Activated CD8-positive, alpha-beta memory T cell treated with anti-CD3 and anti-CD28 coated beads for 36 hours (primary cell): ENCODE results near the gene PDLIM4. TPM values are rescaled to one million over a fixed set of nuclear protein-coding genes. Genes with fewer than 3 reads are reported as not detected.

Experiments
- CTCF ChIA-PET: fragments of 350-600 bp; sonication (Branson Sonifier 250); formaldehyde crosslinking; loops from one replicate; lab custom pipeline; 2021; ENCODE audit warnings: antibody characterized with exemption; lab: Charles Lee
- POLR2A ChIA-PET: fragments of 350-600 bp; sonication (Branson Sonifier 250); formaldehyde crosslinking; loops from one replicate; lab custom pipeline; 2021; ENCODE audit warnings: antibody characterized with exemption; lab: Charles Lee
- total RNA-seq, 2 experiments: library from RNA; stranded (reverse); gene quantifications; one replicate each; pipeline ENCODE4 v1.2.3, GENCODE V29; 2021

Gene PDLIM4
- total RNA-seq, 2 experiments from 2014 or later: 1.1 to 1.4 TPM

DNA sequence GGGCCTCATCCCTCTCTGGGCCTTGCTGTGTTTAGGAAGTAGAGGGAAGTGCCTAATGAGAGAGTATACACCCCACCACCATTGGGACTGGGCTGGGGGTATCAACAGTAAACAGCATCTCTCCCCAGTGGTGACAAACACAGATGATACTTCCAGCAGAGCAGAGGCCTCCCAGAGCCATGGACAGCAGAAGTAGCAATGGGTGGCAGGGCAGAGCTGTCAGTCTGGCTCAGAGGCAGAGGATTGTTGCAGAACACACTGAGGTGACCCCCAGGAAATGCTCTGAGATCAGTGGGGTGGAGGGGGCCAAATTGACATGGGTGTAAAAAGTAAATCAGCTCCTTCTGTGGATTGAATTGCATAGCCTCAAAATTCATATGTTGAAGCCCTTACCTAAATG is 17.7 kb upstream of the PDLIM4 start:
- POLR2A ChIA-PET: no interaction called here
- CTCF ChIA-PET: interaction anchor here (0.9 to 3.1 kb wide), 4 partner anchors 12 to 462 kb away, joined by 3 to 20 read pairs (median 4); partner anchors contain the start of genes P4HA2 and SLC22A5

GRCh38 chr5:132243366-132243977 is 14.0 kb upstream of the PDLIM4 start:
- POLR2A ChIA-PET: no interaction called here
- CTCF ChIA-PET: no interaction called here

- POLR2A ChIA-PET: no interaction called here
These were observed 11.9 kb upstream of the PDLIM4 start for GRCh38 chr5:132245593-132245992.

GRCh38 chr5:132246806-132247205 is 10.7 kb upstream of the PDLIM4 start:
- POLR2A ChIA-PET: no interaction called here
- CTCF ChIA-PET: interaction anchor here (1.1 to 1.5 kb wide), 2 partner anchors 8 to 47 kb away, joined by 3 to 5 read pairs; no protein-coding TSS in a partner anchor

More at GRCh38 chr5:132245593-132245992, 11.9 kb upstream of the PDLIM4 start:
- CTCF ChIA-PET: no interaction called here

GRCh38 chr5:132250547-132250946 is 6.9 kb upstream of the PDLIM4 start:
- POLR2A ChIA-PET: no interaction called here
- CTCF ChIA-PET: interaction anchor here (1.0 to 1.2 kb wide), 2 partner anchors 12 to 13 kb away, joined by 4 read pairs; no protein-coding TSS in a partner anchor

DNA sequence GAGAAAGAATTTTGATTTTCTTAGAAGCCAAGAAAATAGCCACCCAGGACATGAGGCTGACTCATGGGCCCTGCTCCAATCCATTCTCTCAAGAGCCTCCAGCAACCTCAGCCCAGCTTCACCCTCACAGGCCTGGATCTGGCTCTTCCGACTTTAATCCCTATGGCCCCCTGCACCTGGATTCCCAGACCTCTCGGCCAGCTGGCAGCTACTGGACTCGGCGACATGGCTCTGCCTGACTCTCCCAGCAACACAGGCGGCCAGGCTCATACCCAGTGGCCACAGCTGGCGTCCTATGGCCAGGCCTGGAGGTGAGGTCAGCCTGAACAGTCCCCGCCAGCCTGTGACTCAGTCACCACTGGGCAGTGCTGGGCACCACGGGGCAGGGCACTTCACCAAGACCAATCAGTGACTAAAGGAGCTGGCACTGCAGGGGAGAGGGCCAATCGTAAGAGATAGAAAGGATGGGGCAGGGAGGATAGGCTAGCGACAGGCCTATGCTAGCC is 6.2 kb upstream of the PDLIM4 start:
- CTCF ChIA-PET: interaction anchor here (1.0 kb wide), 1 partner anchor 14 kb away, joined by 4 read pairs; no protein-coding TSS in a partner anchor
- POLR2A ChIA-PET: no interaction called here

DNA sequence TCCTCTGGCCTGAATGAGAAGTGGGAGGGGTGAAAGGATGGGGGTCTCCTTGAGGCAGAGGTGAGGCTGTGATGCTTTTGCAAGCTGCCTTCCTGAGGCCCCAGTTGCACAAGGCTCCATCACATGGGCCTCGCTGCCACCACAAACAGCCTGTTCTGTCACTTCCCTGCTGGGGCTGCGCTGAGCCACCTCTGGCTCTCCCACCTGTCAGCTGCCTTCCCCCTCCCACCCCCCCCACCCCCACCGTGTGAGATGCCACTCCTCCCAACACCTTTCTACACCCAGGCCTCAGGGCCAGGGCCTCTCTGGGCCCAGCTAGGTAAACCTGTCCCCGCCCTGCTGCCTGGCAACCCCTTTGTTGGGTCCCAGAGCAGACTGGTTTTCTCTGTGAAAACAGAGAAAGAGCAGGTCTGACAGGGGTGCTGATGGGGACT is 4.5 kb upstream of the PDLIM4 start:
- ChIA-PET POLR2A (no interaction called here), CTCF (no interaction called here)

DNA sequence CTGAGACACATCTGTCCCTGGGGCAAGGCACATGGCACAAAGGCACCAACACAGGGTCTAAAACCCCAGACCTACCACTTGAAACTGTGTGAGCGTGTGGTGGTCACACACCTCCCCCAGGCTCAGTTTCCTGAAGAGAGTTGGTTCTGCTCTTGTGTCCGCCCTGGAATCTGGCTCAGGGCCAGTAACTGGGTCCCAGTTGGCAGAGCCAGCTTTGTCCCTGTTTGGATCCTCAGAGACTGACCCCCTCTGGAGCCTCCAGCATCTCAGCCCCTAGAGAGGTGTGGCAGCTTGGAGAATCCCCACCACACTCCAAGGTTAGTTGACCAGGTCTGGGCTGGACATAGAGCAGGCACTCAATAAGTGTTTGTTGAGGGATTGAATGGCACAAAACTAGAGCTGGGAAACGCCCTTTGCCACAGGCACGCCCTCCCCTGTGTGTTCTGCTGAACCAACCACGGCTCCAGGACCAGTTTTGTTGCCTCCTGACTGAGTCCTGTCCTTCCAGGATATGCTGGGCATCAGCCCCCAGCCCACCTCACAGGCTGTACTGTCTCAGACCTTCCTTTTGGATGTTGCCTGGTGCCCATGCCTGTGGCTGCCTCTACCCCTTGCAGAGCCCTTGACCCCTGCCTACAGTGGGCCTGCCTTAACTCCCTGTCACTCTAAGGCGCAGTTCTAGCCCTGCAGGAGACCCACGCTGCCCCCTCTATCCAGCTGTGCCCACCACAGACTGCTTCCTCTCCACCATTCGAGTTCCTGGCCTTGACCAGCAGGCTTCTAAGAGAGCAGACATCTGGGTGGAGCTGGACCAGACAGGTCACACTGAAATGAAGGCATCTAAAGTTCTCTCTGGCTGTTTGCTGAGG is 3.8 kb upstream of the PDLIM4 start:
- ChIA-PET CTCF (no interaction called here), POLR2A (no interaction called here)

GRCh38 chr5:132254321-132254977 is 3.0 kb upstream of the PDLIM4 start:
- POLR2A ChIA-PET: no interaction called here

GRCh38 chr5:132256086-132256782 is 1.3 kb upstream of the PDLIM4 start:
- CTCF ChIA-PET: interaction anchor here (0.7 to 1.2 kb wide), 3 partner anchors 12 to 41 kb away, joined by 3 to 4 read pairs (median 3); no protein-coding TSS in a partner anchor
- POLR2A ChIA-PET: no interaction called here

More at GRCh38 chr5:132254321-132254977, 3.0 kb upstream of the PDLIM4 start:
- CTCF ChIA-PET: no interaction called here

DNA sequence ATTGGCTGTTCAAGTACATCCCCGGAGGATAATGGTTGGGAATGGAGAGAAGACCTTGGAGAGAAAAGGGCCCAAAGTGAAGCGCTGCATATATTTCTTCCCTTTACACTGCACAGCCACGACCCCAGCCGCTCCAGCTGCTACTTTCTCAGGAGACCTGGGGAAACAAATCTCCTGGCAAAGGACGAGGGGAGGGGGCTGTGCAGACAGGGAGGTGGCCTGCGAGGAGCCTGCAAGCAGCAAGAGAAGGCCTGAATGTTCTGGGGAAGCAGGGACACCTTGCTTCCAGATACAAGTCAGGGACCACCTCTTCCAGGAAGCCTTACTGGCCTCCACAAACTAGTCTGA is 739 bp upstream of the PDLIM4 start:
- CTCF ChIA-PET: interaction anchor here (1.2 kb wide), 1 partner anchor 11 kb away, joined by 3 read pairs; no protein-coding TSS in a partner anchor
- POLR2A ChIA-PET: no interaction called here

DNA sequence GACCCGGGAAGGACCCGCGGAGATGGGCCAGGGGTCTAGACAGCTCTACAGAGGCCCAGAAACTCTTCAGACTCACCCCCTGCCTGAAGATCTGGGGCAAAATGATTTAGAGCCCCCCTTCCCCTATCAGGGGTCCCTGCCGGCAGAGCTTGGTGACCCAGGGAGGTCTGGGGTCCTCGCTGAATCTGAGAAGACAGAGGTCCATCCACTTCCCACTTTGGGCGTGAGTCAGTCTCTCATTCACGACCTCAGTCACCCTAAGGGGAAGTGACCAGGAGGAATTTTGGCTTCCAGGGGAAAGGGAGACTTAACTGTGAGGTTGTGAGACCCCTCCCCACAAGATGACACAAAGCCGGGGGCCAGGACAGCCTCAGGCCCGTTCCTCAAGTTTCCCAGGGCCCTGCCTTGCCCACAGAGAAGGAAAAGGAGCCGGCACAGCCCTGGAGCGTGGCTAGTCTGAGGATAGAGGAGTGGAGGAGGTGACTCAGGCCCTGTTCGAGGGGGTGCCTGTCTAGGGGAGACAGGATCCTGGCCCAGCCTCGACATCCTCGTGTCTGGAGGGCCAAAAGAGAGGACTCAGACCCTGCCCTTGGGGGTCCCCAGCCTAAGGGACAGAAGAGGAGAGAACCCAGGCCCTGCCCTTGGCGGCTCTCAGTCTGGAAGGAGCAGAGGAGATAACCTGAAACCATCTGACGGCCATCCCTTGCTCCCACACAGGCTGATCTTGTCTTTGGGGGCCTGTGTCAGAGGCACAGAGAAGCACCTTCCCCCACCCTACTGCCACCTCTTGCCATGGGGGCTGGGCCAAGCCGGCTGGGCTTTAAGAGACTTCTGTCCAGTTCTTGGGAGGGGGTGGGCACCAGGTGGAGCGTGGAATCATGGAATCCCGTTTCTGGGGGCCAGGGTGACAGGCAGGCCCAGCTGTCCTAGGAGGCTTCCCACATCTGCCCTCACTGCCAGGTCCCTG is 889 bp downstream of the PDLIM4 start:
- ChIA-PET POLR2A (interaction anchor here (2.0 kb wide), 1 partner anchor 35 kb away, joined by 8 read pairs; no protein-coding TSS in a partner anchor), CTCF (no interaction called here)

DNA sequence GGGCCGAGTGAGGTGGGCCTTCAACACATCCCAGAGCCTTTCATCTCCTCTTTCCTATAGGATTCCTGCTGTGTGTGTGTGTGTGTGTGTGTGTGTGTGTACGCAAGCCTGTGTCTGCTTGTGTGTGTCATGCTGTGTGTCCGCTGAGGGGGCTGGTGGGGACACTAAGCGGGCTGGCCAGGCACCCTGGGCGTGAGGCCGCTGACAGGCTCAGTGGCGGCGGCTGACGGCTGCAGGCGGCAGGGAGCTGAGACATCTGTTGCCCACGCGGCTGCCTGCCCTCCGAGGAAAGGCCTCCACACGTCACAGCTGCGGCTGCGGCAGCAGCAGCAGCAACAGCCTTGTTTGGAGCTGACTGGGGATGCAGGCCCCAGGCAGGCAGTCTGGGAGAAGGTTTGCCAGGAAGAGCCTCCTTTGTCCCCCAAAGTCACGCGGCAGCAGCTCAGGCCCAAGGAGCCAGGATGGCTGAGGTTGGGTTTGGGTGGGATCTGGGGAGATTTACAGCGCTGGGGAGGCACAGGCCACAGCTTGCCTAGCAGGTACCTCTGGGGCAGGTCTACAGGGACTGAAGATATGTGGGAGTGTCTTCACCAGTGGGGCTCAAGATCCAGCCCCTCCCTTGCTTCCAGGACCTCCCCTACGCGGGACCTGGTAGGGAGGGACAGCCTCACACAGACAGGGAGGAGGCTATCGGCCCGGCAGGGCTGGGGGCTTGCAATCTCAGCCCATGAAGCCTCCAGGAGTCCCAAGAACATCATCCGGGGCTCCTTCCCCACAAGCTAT is 1.8 kb downstream of the PDLIM4 start:
- POLR2A ChIA-PET: interaction anchor here (2.0 kb wide), 1 partner anchor 34 kb away, joined by 8 read pairs; no protein-coding TSS in a partner anchor
- CTCF ChIA-PET: interaction anchor here (0.6 to 1.6 kb wide), 3 partner anchors 16 to 112 kb away, joined by 3 to 4 read pairs (median 3); no protein-coding TSS in a partner anchor

DNA sequence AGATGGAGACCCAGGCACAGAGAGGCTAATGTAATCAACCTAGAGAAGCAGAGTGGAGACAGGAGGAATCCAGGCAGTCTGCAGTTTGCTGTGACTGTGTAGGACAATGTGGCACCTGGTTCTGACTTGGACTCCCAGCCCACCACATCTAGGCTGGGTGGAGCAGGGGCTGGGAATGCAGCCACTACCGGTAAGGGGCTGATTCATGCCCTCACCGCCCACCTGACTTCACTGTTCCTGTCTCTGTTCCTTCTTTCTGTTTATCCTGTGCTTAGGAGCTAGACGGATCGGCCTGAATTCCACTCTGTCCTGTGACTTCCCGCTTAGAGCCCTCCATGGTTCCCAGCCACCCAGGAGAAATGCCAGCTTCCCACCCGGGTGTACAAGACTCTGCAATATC is 2.6 kb downstream of the PDLIM4 start:
- ChIA-PET CTCF (interaction anchor here (1.0 to 1.6 kb wide), 2 partner anchors 15 to 22 kb away, joined by 3 to 4 read pairs; no protein-coding TSS in a partner anchor), POLR2A (interaction anchor here (2.0 kb wide), 1 partner anchor 34 kb away, joined by 8 read pairs; no protein-coding TSS in a partner anchor)

- CTCF ChIA-PET: interaction anchor here (1.0 to 1.6 kb wide), 3 partner anchors 15 to 35 kb away, joined by 3 to 4 read pairs (median 3); no protein-coding TSS in a partner anchor
- POLR2A ChIA-PET: interaction anchor here (2.0 kb wide), 1 partner anchor 33 kb away, joined by 8 read pairs; no protein-coding TSS in a partner anchor
These were observed 3.4 kb downstream of the PDLIM4 start for GRCh38 chr5:132260714-132261551.
